ENCODE results near the gene ABCC8. TPM values are rescaled to one million over a fixed set of nuclear protein-coding genes. Genes with fewer than 3 reads are reported as not detected.

Gene ABCC8
- total and polyA plus RNA-seq, 9 of the 15 experiments (the other 6 are each of a cell fraction or from before 2014, with no cell fraction given): not detected

- no peak overlapping the region for H2AFZ ChIP-seq (ENCODE audit: low read depth, low read length)
- ATAC-seq: no peak
- intact Hi-C loops (cut with micrococcal nuclease): no loop called here
- H3K4me1 ChIP-seq (replicated peaks in 1 of 2; ENCODE audit: control insufficient read depth in 2 of 2, insufficient read depth in 2 of 2, low read length in 2 of 2): no peaks in the 10 kb centered on the region; a peak in 2 of 5 replicates
- H4K20me1 ChIP-seq (replicated peaks; ENCODE audit: control insufficient read depth, insufficient read depth, low read length): peaks cover 3% of the 10 kb centered on the region; the same call in 1 of the 2 replicates
- H3K27me3 ChIP-seq (ENCODE audit: control insufficient read depth in 2 of 2, insufficient read depth in 2 of 2, low read length in 2 of 2): peaks cover 10 to 75% of the 10 kb centered on the region in 2 experiments; a peak in 4 of 5 replicates
- H3K9me1 ChIP-seq (ENCODE audit: control insufficient read depth, insufficient read depth, low read length): no peaks in the 10 kb centered on the region
- no peaks in the 10 kb centered on the region for H3K36me3 ChIP-seq (ENCODE audit: control insufficient read depth, insufficient read depth, low read length)
- H3K9ac ChIP-seq (ENCODE audit: insufficient read depth in 1 of 2, low read depth in 2 of 2, low read length in 2 of 2): no peak overlapping the region
- H3K9me3 ChIP-seq (replicated peaks; ENCODE audit: control insufficient read depth, insufficient read depth, low read depth, low read length): no peaks in the 10 kb centered on the region
- in situ Hi-C loops (cut with MboI): loop anchor here (10.0 kb wide), 2 partner anchors 129 to 289 kb away; no protein-coding TSS in a partner anchor
- TF ChIP-seq CBFA2T3 (IDR thresholded peaks at IDR 0.05): no peak
- no peak for TF ChIP-seq ZBTB40 (IDR thresholded peaks at IDR 0.05)
- TF ChIP-seq ZBTB40 (CRISPR knock-in tag; IDR thresholded peaks at IDR 0.05): no peak
- TF ChIP-seq GTF2B (IDR thresholded peaks at IDR 0.05; ENCODE audit: extremely low read depth, insufficient read length): no peak
- TF ChIP-seq NBN (IDR thresholded peaks at IDR 0.05; ENCODE audit: low read depth): no peak
- no peak for TF ChIP-seq BMI1 (IDR thresholded peaks at IDR 0.05; ENCODE audit: low read length)
- TF ChIP-seq LCOR (CRISPR knock-in tag; IDR thresholded peaks at IDR 0.05): no peak
- no peak for TF ChIP-seq KDM4B (IDR thresholded peaks at IDR 0.05; ENCODE audit: borderline replicate concordance in 2 of 2, low read depth in 1 of 2)
- TF ChIP-seq ZBTB43 (CRISPR knock-in tag; IDR thresholded peaks at IDR 0.05): no peak
- no peak for TF ChIP-seq FOXK2 (conservative IDR thresholded peaks at IDR 0.05 in 1 of 2, IDR thresholded peaks at IDR 0.05 in 1 of 2; ENCODE audit: low read depth in 2 of 2)
- TF ChIP-seq GATA2 (CRISPR knock-in tag; IDR thresholded peaks at IDR 0.05): no peak
- no peak for TF ChIP-seq NCOA6 (IDR thresholded peaks at IDR 0.05)
- TF ChIP-seq MCM5 (IDR thresholded peaks at IDR 0.05; ENCODE audit: low read depth): no peak
- under 1% methylated on average over 9 of the region's 9 CpGs for WGBS (ENCODE audit: insufficient coverage, low coverage, missing lambda C conversion rate)
- H3K79me2 ChIP-seq (ENCODE audit: control insufficient read depth, insufficient read depth, low read length): no peaks in the 10 kb centered on the region
- ChIA-PET CTCF (ENCODE audit: low intra/inter-chr PET ratio) (no interaction called here), POLR2A (no interaction called here)
- DNase-seq (ENCODE audit: extremely low read depth in 1 of 4, low spot score in 3 of 4): no peak
- no TSS peak for BruUV-seq (replicated peaks)
- no peak for FAIRE-seq
- H3K4me2 ChIP-seq (ENCODE audit: insufficient read depth, low read length): no peak overlapping the region
- H3K4me3 ChIP-seq: no peak overlapping the region
- H3K27ac ChIP-seq (ENCODE audit: extremely low read depth, low read depth, low read length): no peak overlapping the region
Measured at GRCh38 chr11:17524221-17524620, 47.6 kb upstream of the ABCC8 start.
